ENCODE results near the gene CFP. TPM values are rescaled to one million over a fixed set of nuclear protein-coding genes. Genes with fewer than 3 reads are reported as not detected.
A peak's percentile ranks its signal among the peaks of the same experiment; 100 is the strongest.

Gene CFP
- total RNA-seq, 2 experiments from 2014 or later: 2.7 to 4.0 TPM

DNA sequence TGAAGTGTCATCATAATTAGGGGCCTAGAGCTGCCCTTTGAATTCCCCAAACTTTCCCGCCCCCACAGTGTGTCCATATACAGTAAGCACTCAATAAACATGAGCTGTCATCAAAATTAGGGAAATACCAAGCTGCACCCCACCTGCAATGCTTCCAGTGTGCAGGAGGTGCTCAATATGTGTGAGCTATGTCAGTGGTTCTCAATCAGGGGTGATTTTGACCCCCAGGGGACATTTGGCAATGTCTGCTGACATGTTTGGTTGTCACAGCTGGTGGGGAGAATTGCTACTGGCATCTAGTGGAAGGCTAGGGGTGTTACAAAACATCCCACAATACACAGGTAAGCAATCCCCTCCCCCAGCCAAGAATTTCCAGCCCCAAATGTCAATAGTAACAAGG is 748 bp downstream of the CFP start:
- Mint-ChIP-seq H3K4me1 (peaks cover 18% of the 10 kb centered on the region), H3K9me3 (ENCODE audit: low read depth) (no peaks in the 10 kb centered on the region), H3K4me3 (peak overlapping the region; percentile 25), H3K27me3 (peaks cover 7% of the 10 kb centered on the region), H3K27ac (no peak overlapping the region), H3K36me3 (no peaks in the 10 kb centered on the region)
- ATAC-seq (peak; percentile 31), DNase-seq (no peak)
- CTCF ChIA-PET: interaction anchor here (1.0 to 1.1 kb wide), 2 partner anchors 9 to 47 kb away, joined by 4 read pairs; partner anchors contain the start of genes SYN1 and TIMP1

DNA sequence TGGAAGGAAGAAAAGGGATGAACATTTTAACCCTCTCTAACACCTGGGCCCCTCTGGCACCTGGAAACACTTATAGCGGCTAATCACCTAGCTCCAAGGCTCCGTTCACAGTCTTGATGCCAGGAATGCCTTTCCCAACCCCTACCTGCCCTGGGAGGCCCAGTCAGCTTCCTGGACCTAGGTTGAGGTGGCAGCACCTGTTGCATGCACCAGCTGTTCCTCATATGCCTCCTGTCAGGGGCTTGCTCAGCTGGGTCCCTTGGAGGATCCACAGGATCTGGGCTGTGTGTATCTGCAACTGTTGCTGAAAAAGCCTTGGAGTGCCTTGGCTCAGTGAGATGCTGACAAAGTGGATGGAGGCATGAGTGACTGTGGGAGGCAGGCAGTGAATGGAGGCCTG is 4.4 kb downstream of the CFP start:
- ATAC-seq: no peak
- CTCF ChIA-PET: no interaction called here
- Mint-ChIP-seq H3K27ac (no peak overlapping the region), H3K27me3 (peaks cover 33% of the 10 kb centered on the region), H3K4me3 (no peak overlapping the region), H3K4me1 (peaks cover 22% of the 10 kb centered on the region), H3K9me3 (ENCODE audit: low read depth) (no peaks in the 10 kb centered on the region), H3K36me3 (no peaks in the 10 kb centered on the region)
- no peak for DNase-seq

DNA sequence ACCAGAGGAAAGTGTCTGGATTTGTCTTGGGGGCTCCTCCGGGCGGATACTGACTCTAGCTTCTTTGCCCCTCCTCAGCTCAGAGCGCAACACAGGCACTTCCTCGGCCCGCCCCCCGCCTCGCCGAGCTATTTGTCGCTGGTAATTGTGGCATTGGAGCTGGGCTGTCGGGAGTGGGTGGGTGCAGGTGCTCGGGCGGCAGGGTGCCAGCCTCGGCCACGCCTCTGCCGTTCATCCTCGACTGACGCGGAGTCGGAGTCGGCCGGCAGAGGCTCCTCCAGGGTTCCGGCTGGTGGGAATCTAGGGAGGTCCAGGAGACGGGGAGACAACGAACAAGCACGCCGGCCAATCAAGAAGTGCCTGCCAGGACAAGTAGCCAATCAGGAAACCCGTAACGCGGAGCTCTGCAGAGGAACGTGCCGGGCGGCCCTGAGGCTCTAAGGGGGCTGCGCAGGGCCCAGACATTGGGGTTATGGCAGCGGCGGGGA is 6.1 kb downstream of the CFP start:
- no peaks in the 10 kb centered on the region for H3K9me3 Mint-ChIP-seq (ENCODE audit: low read depth)
- peaks cover 41% of the 10 kb centered on the region for H3K27me3 Mint-ChIP-seq
- H3K27ac Mint-ChIP-seq: no peak overlapping the region
- ATAC-seq: peak; percentile 50
- CTCF ChIA-PET: no interaction called here
- H3K4me3 Mint-ChIP-seq: peak overlapping the region; percentile 52
- H3K4me1 Mint-ChIP-seq: peaks cover 11% of the 10 kb centered on the region
- DNase-seq: peak; percentile 41
- no peaks in the 10 kb centered on the region for H3K36me3 Mint-ChIP-seq

DNA sequence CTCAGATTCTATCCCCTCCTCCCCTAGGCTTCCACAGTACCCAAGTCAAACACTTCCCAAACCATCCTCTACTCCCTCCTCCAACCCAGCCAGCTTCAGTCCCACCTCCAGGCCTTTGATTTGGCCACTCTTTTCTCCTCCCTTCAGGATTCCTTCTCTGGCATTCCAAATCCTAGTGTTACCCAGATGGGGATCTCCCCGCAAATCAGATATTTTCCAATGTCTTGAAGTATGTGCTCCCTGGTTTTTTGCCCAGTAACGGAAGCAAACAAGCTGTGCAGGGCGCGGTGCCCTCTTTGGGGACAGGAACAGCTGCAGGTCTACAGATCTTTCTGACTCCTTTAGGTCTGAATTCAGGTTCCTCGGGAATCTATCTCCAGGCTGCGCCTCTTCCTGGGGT is 7.9 kb downstream of the CFP start:
- CTCF ChIA-PET: no interaction called here
- no peak for DNase-seq
- Mint-ChIP-seq H3K27me3 (peaks cover 53% of the 10 kb centered on the region), H3K36me3 (no peaks in the 10 kb centered on the region), H3K9me3 (ENCODE audit: low read depth) (no peaks in the 10 kb centered on the region), H3K27ac (no peak overlapping the region), H3K4me3 (no peak overlapping the region), H3K4me1 (peaks cover 11% of the 10 kb centered on the region)
- ATAC-seq: no peak

DNA sequence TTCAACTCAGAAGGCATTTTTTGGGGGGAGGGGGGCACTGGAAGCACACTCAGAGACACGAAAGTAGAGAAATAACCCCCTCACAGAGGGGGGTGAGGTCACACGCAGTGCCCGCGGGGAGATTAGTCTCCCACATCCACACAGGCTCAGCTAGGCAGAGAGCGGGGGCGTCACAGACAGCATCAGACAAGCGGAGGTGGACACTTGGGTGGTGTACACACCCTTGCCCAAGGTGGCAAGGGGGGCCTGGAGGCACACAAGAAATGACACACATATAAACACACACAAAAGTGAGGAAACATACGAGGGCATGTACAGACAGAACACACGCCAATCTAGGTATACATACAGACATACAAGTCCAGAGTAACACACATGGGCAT is 9.4 kb downstream of the CFP start:
- ATAC-seq: no peak
- H3K4me1 Mint-ChIP-seq: peaks cover 11% of the 10 kb centered on the region
- CTCF ChIA-PET: interaction anchor here (1.5 kb wide), 1 partner anchor 8 kb away, joined by 4 read pairs; no protein-coding TSS in a partner anchor

DNA sequence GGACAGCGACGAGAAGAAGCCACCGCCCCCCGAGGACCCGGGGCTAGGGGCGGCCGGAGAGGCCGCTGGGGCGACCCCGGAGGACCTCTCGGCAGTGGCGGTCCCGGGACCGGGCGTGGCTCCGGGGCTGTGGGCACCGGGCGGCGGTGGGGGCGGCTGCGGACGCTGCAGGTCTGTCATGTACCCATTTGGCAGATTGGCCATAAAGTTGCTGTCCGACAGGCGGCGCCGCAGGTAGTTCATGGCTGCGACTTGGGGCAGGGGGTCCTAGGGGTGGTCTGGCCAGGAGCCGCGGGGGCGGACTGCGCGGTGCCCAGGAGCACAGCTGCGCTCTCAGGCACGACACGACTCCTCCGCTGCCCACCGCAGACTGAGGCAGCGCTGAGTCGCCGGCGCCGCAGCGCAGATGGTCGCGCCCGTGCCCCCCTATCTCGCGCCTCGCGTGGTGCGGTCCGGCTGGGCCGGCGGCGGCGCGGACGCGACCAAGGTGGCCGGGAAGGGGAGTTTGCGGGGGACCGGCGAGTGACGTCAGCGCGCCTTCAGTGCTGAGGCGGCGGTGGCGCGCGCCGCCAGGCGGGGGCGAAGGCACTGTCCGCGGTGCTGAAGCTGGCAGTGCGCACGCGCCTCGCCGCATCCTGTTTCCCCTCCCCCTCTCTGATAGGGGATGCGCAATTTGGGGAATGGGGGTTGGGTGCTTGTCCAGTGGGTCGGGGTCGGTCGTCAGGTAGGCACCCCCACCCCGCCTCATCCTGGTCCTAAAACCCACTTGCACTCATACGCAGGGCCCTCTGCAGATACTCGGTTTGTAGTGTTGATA is 10.0 kb downstream of the CFP start, which contains the start of gene SYN1:
SYN1 (minus strand) TSS at position 372 of the 817 bp plus-strand sequence; CDS start at position 243, 129 bp downstream.
- Mint-ChIP-seq H3K27ac (no peak within 1 kb of the TSS), H3K27me3 (peaks cover 50% of the 10 kb centered on the region), H3K9me3 (ENCODE audit: low read depth) (no peaks in the 10 kb centered on the region), H3K4me1 (peaks cover 11% of the 10 kb centered on the region), H3K36me3 (no peaks in the 10 kb centered on the region), H3K4me3 (peak within 1 kb of the TSS; percentile 47)
- DNase-seq (peak; percentile 83), ATAC-seq (peak; percentile 89)
- CTCF ChIA-PET: interaction anchor here (1.5 kb wide), 1 partner anchor 9 kb away, joined by 4 read pairs; no protein-coding TSS in a partner anchor

More for the DNA sequence above, 9.4 kb downstream of the CFP start:
- H3K36me3 Mint-ChIP-seq: no peaks in the 10 kb centered on the region
- H3K27me3 Mint-ChIP-seq: peaks cover 53% of the 10 kb centered on the region
- H3K4me3 Mint-ChIP-seq: no peak overlapping the region
- H3K27ac Mint-ChIP-seq: no peak overlapping the region
- no peak for DNase-seq
- H3K9me3 Mint-ChIP-seq (ENCODE audit: low read depth): no peaks in the 10 kb centered on the region

DNA sequence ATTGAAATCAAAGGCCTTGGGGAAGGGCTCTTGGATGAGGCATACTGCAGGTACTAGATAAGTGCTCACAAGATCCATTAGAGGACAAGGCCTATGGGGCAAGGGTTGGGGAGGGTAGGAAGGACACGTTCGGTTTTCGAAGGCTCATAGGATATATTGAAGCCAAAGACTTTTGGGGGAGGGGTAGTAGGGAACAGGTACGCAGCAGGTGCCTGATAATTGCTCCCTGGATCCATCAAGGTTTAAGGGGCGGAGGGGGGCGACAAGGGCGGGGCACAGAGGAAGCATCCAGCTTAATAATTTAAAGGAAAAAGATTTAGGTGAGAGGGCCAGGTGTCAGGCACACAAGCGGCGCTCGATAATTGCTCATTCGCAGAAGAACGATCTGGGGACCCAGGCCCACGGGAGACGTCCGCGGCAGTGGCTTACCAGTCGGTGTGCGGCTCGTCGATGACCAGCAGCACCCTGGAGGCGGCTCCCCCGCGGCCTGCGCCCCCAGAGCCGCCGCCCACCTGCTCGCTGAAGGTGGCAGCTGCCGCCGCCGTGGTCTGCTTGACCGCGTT is 10.7 kb downstream of the CFP start:
- H3K27me3 Mint-ChIP-seq: peaks cover 47% of the 10 kb centered on the region
- H3K36me3 Mint-ChIP-seq: no peaks in the 10 kb centered on the region
- CTCF ChIA-PET: interaction anchor here (1.5 kb wide), 1 partner anchor 10 kb away, joined by 4 read pairs; no protein-coding TSS in a partner anchor
- no peak for ATAC-seq
- H3K9me3 Mint-ChIP-seq (ENCODE audit: low read depth): no peaks in the 10 kb centered on the region
- peaks cover 9% of the 10 kb centered on the region for H3K4me1 Mint-ChIP-seq
- DNase-seq: no peak
- no peak overlapping the region for H3K27ac Mint-ChIP-seq
- H3K4me3 Mint-ChIP-seq: peak overlapping the region; percentile 43

DNA sequence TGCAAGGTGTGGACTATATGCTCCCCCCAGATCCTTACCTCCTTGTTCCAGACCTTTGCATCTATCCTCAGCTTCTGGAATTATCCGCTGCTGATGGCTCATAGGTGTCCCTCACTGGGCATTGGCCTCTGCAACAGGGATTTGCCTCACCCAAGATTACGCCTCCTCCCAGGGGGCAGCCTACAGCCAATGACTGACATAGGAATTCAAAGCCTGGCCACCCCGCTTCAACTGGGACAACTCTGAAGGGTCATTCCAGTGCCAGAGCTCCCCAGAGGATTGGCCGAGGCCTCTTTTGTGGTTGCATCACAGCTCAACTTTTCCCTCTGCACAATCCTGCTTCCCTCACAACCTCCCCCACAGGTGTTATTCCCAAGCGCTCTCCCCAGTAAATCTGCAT is 15.1 kb downstream of the CFP start:
- DNase-seq (no peak), ATAC-seq (no peak)
- Mint-ChIP-seq H3K27me3 (peaks cover 17% of the 10 kb centered on the region), H3K36me3 (no peaks in the 10 kb centered on the region), H3K9me3 (ENCODE audit: low read depth) (no peaks in the 10 kb centered on the region), H3K27ac (no peak overlapping the region), H3K4me3 (no peak overlapping the region), H3K4me1 (peaks cover 3% of the 10 kb centered on the region)
- CTCF ChIA-PET: no interaction called here

DNA sequence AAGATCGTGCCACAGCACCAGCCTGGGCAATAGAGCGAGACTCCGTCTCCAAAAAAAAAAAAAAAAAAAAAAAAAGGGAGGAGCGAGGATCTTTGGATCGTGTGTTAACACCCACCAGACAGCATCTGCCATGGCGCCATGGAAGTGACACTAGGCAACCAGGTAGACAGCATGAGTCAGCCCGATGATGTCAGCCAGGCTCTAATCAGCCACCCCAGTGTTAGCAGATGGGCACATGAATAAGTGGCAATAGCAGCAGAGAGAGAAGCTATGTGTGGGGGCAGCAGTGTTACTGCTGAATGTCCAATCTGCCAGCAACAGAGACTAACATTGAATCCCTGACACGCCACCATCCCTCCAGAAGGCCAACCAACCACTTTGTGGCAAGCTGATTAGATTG is 16.6 kb downstream of the CFP start:
- H3K27me3 Mint-ChIP-seq: peaks cover 8% of the 10 kb centered on the region
- no peak overlapping the region for H3K27ac Mint-ChIP-seq
- ATAC-seq (no peak), DNase-seq (no peak)
- H3K4me3 Mint-ChIP-seq: no peak overlapping the region
- no peaks in the 10 kb centered on the region for H3K9me3 Mint-ChIP-seq (ENCODE audit: low read depth)
- CTCF ChIA-PET: no interaction called here
- no peaks in the 10 kb centered on the region for H3K36me3 Mint-ChIP-seq
- H3K4me1 Mint-ChIP-seq: no peaks in the 10 kb centered on the region

DNA sequence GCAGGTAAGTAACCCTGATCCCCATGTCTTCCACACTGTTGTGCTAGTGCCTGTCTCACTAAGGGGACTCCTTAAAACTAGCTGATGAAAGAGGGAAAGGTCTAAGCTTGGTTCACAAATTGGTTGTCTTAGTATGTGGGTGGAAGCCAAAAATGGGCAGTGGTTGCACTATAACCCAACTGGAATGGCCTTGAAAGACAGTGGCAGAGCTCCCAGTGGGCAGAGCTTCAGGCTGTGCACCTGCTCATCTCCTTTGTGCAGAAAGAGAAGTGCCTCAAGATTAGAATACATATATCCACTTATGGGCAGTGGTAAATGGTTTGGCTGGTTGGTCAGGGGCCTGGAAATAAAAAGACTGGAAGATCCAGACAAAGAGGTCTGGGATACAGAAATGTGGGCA is 17.3 kb downstream of the CFP start:
- Mint-ChIP-seq H3K4me3 (no peak overlapping the region), H3K27ac (no peak overlapping the region), H3K9me3 (ENCODE audit: low read depth) (no peaks in the 10 kb centered on the region), H3K4me1 (no peaks in the 10 kb centered on the region), H3K27me3 (peaks cover 1% of the 10 kb centered on the region), H3K36me3 (no peaks in the 10 kb centered on the region)
- ATAC-seq (no peak), DNase-seq (no peak)
- CTCF ChIA-PET: no interaction called here

DNA sequence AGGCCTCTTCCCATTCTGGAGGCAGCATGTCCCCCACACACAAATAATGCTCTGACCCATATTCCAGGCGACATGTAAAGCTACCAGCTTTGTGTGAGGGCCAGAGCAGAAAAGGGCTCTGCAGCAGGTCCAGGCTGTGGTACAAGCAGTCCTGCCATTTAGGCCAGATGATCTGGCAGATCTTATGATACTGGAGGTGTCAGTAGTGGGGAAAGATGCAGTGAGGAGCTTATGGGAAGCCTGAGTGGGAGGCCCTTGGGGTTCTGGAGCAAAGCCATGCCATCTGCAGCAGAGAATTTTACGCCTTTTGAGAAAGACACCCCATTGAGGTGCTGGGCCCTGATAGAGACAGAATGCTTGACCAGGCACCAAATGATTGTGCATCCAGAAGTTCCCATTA is 17.8 kb downstream of the CFP start:
- H3K9me3 Mint-ChIP-seq (ENCODE audit: low read depth): no peaks in the 10 kb centered on the region

DNA sequence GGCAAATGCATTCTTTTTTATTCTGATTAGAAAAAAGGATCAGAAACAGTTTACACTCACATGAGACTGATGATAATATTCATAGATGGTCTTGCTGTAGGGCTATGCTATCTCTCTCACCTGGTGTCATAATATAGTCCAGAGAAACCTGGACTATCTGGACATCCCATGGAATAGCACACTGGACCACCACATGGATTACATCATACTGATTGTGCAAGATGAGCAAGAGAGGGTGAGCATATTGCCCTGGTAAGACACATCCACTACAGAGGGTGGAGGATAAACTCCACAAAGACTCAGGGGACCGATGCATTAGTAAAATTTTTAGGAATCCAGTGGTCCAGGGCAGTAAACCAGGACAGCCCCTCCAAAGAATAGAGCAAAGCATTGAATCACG is 18.2 kb downstream of the CFP start:
- Mint-ChIP-seq H3K4me1 (no peaks in the 10 kb centered on the region), H3K9me3 (ENCODE audit: low read depth) (no peaks in the 10 kb centered on the region), H3K4me3 (no peak overlapping the region), H3K36me3 (no peaks in the 10 kb centered on the region), H3K27ac (no peak overlapping the region), H3K27me3 (no peaks in the 10 kb centered on the region)
- ATAC-seq (no peak), DNase-seq (no peak)
- CTCF ChIA-PET: no interaction called here

More for the DNA sequence above, 17.8 kb downstream of the CFP start:
- CTCF ChIA-PET: no interaction called here
- no peak for ATAC-seq
- Mint-ChIP-seq H3K36me3 (no peaks in the 10 kb centered on the region), H3K4me3 (no peak overlapping the region), H3K27ac (no peak overlapping the region), H3K27me3 (no peaks in the 10 kb centered on the region), H3K4me1 (no peaks in the 10 kb centered on the region)
- DNase-seq: no peak

DNA sequence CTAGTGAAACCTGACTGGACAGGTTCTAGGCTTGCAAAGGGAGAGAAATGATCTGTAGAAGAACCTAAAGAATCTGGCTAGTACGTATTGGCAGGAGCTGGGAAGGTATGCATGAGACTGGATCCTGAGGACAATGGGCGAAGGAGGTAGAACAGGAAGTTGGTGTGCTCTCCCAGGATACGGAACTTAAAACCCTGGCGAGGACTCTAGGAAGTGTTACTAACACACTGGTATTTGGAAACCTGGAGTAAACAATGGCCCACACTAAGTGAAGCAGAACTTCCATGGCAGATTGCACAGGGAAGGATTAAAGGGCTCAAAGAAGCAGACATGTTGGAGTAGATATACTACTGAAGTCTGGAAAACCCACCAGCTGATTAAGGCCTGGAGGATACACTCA is 19.2 kb downstream of the CFP start:
- CTCF ChIA-PET: no interaction called here
- DNase-seq (no peak), ATAC-seq (no peak)
- no peaks in the 10 kb centered on the region for H3K27me3 Mint-ChIP-seq
- no peaks in the 10 kb centered on the region for H3K4me1 Mint-ChIP-seq
- H3K36me3 Mint-ChIP-seq: no peaks in the 10 kb centered on the region
- H3K27ac Mint-ChIP-seq: no peak overlapping the region
- no peak overlapping the region for H3K4me3 Mint-ChIP-seq
- H3K9me3 Mint-ChIP-seq (ENCODE audit: low read depth): no peaks in the 10 kb centered on the region
